Panc1 (cell line): Measurements from ENCODE around the gene FBXO5.

Experiments used
- SIN3A ChIP-seq: IDR thresholded peaks from 2 replicates; pipeline ENCODE4 v1.6.1; 2012; ENCODE audit warnings: low read depth, mild to moderate bottlenecking, low read length, moderate library complexity, borderline replicate concordance; ENCODE audit not compliant: insufficient read depth
- TF ChIP-seq, protein P1 (sequence below): fragments of 450-650 bp; IDR thresholded peaks from 2 replicates; pipeline ENCODE4 v1.5.1; 2017; ENCODE audit warnings: mild to moderate bottlenecking

GRCh38 chr6:152984513-152984872, 1.7 kb upstream of the FBXO5 start:
- no peak for TF ChIP-seq SIN3A
- TF ChIP-seq, protein P1, sequence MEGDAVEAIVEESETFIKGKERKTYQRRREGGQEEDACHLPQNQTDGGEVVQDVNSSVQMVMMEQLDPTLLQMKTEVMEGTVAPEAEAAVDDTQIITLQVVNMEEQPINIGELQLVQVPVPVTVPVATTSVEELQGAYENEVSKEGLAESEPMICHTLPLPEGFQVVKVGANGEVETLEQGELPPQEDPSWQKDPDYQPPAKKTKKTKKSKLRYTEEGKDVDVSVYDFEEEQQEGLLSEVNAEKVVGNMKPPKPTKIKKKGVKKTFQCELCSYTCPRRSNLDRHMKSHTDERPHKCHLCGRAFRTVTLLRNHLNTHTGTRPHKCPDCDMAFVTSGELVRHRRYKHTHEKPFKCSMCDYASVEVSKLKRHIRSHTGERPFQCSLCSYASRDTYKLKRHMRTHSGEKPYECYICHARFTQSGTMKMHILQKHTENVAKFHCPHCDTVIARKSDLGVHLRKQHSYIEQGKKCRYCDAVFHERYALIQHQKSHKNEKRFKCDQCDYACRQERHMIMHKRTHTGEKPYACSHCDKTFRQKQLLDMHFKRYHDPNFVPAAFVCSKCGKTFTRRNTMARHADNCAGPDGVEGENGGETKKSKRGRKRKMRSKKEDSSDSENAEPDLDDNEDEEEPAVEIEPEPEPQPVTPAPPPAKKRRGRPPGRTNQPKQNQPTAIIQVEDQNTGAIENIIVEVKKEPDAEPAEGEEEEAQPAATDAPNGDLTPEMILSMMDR = no peak
